SK-N-SH (cell line): ENCODE results near the gene ANKRD33B. TPM values are rescaled to one million over a fixed set of nuclear protein-coding genes. Genes with fewer than 3 reads are reported as not detected.

Experiments used
- CTCF ChIA-PET: fragments of 300-600, 350-600 bp; formaldehyde crosslinking; extraction: SDS; loops from one replicate; lab custom pipeline; 2021; lab: Yijun Ruan, JAX
- POLR2A ChIA-PET: fragments of 350-600 bp; sonication (Branson Sonifier 250); formaldehyde crosslinking; extraction: SDS; loops from one replicate; lab custom pipeline; 2020; ENCODE audit warnings: antibody characterized with exemption, inconsistent platforms; lab: Yijun Ruan, JAX
- DNase-seq: peaks from one replicate; pipeline ENCODE4 v3.0.0; 2012
- H2AFZ ChIP-seq: fragments of 200-600 bp; sonication (generic); 2 replicates; pipeline ENCODE4 v1.8.1; 2016; ENCODE audit warnings: antibody characterized with exemption, mild to moderate bottlenecking, low read depth
- H3F3A ChIP-seq: fragments of 200-600 bp; sonication (generic); replicated peaks from 2 replicates; pipeline ENCODE3; 2016; ENCODE audit warnings: antibody characterized with exemption, mild to moderate bottlenecking; ENCODE audit not compliant: insufficient read depth
- H3K27ac ChIP-seq, 2 experiments: fragments of 200-500 bp in 1 of 2; fragments of 200-600 bp in 1 of 2; sonication (Bioruptor generic) in 1 of 2; sonication (generic), shearing (Covaris generic) in 1 of 2; 2 replicates each; pipeline versions ENCODE4 v1.5.1 to v1.6.1; 2014 to 2016; ENCODE audit warnings: low read depth in 2 of 2, inconsistent platforms in 1 of 2, low read length in 1 of 2, mild to moderate bottlenecking in 1 of 2, mixed read lengths in 1 of 2
- H3K27me3 ChIP-seq: fragments of 200-600 bp; sonication (generic), shearing (Covaris generic); 2 replicates; pipeline ENCODE4 v1.6.1; 2016; ENCODE audit warnings: mixed run types; ENCODE audit not compliant: insufficient read depth
- H3K36me3 ChIP-seq, 2 experiments: fragments of 200-500 bp in 1 of 2; fragments of 200-600 bp in 1 of 2; sonication (Bioruptor generic) in 1 of 2; sonication (generic) in 1 of 2; replicated peaks in 1 of 2; 2 replicates each; pipeline versions ENCODE3 to v1.5.1; 2014 to 2016; ENCODE audit warnings: low read length in 1 of 2, mild to moderate bottlenecking in 1 of 2; ENCODE audit not compliant: insufficient read depth in 2 of 2, control insufficient read depth in 1 of 2
- H3K4me1 ChIP-seq, 2 experiments: fragments of 200-500 bp in 1 of 2; fragments of 200-600 bp in 1 of 2; sonication (Bioruptor generic) in 1 of 2; sonication (generic), shearing (Covaris generic) in 1 of 2; 2 replicates each; pipeline versions ENCODE4 v1.5.1 to v1.6.1; 2014 to 2016; ENCODE audit warnings: low read depth in 1 of 2, low read length in 1 of 2, mixed run types in 1 of 2; ENCODE audit not compliant: insufficient read depth in 2 of 2, control insufficient read depth in 1 of 2
- H3K4me2 ChIP-seq: fragments of 200-600 bp; sonication (generic), shearing (Covaris generic); 2 replicates; pipeline ENCODE4 v1.6.1; 2017; ENCODE audit warnings: mixed run types
- H3K4me3 ChIP-seq, 2 experiments: fragments of 200-500 bp in 1 of 2; fragments of 200-600 bp in 1 of 2; sonication (Bioruptor generic) in 1 of 2; sonication (generic), shearing (Covaris generic) in 1 of 2; 2 replicates each; pipeline versions ENCODE4 v1.5.1 to v1.8.1; 2014 to 2016; ENCODE audit warnings: low read depth in 2 of 2, inconsistent platforms in 1 of 2, low read length in 1 of 2, mild to moderate bottlenecking in 1 of 2, mixed read lengths in 1 of 2, moderate library complexity in 1 of 2
- H3K79me2 ChIP-seq: fragments of 200-600 bp; sonication (generic); 2 replicates; pipeline ENCODE4 v1.8.1; 2017; ENCODE audit warnings: mild to moderate bottlenecking; ENCODE audit not compliant: insufficient read depth
- H3K9ac ChIP-seq: fragments of 200-600 bp; sonication (generic); 2 replicates; pipeline ENCODE4 v1.6.1; 2017; ENCODE audit warnings: mixed run types
- H3K9me2 ChIP-seq: fragments of 200-600 bp; sonication (generic); 2 replicates; pipeline ENCODE4 v1.6.1; 2017; ENCODE audit warnings: mixed run types
- H3K9me3 ChIP-seq: fragments of 200-600 bp; sonication (generic); 2 replicates; pipeline ENCODE4 v1.6.1; 2017; ENCODE audit warnings: mixed run types, mild to moderate bottlenecking, moderate library complexity
- H4K20me1 ChIP-seq: fragments of 200-600 bp; sonication (generic); 2 replicates; pipeline ENCODE4 v1.6.1; 2017; ENCODE audit warnings: mild to moderate bottlenecking, mixed run types; ENCODE audit not compliant: insufficient read depth
- CHD2 ChIP-seq: fragments of 150-350 bp; IDR thresholded peaks from 2 replicates; pipeline ENCODE4 v1.6.1; 2018; ENCODE audit warnings: low read length; ENCODE audit not compliant: partially characterized antibody
- EP300 ChIP-seq, 2 experiments: IDR thresholded peaks; 2 replicates each; pipeline versions ENCODE4 v1.4.0 to v1.6.1; 2012; ENCODE audit warnings: borderline replicate concordance in 1 of 2, low read depth in 1 of 2, low read length in 1 of 2
- EZH2phosphoT487 ChIP-seq: fragments of 200-600 bp; sonication (generic); IDR thresholded peaks from 2 replicates; pipeline ENCODE4 v1.6.1; 2017; ENCODE audit warnings: low read depth, mixed run types, mild to moderate bottlenecking, antibody characterized with exemption, moderate library complexity, borderline replicate concordance
- FOSL2 ChIP-seq: IDR thresholded peaks from 2 replicates; pipeline ENCODE4 v1.4.0; 2012; ENCODE audit warnings: low read depth, mild to moderate bottlenecking, moderate library complexity, borderline replicate concordance
- GABPA ChIP-seq: IDR thresholded peaks from 2 replicates; pipeline ENCODE4 v1.4.0; 2012; ENCODE audit warnings: low read depth, mild to moderate bottlenecking
- GATA2 ChIP-seq: sonication (generic); formaldehyde crosslinking; IDR thresholded peaks from 2 replicates; pipeline ENCODE4 v1.5.0; 2020; ENCODE audit warnings: mild to moderate bottlenecking, missing genetic modification reagents
- IRF3 ChIP-seq: fragments of 150-350 bp; IDR thresholded peaks from 2 replicates; pipeline ENCODE4 v1.6.1; 2016; ENCODE audit warnings: mild to moderate bottlenecking, low read depth, low read length
- JUND ChIP-seq: IDR thresholded peaks from 2 replicates; pipeline ENCODE4 v1.4.0; 2012
- MAX ChIP-seq: IDR thresholded peaks from 2 replicates; pipeline ENCODE4 v1.4.0; 2012; ENCODE audit warnings: low read depth
- MXI1 ChIP-seq: IDR thresholded peaks from 2 replicates; pipeline ENCODE4 v1.6.1; 2012; ENCODE audit warnings: mild to moderate bottlenecking, low read depth, low read length, improper control_type of control experiment
- NRF1 ChIP-seq: IDR thresholded peaks from 2 replicates; pipeline ENCODE4 v1.6.1; 2012; ENCODE audit warnings: low read depth, mild to moderate bottlenecking, low read length
- POLR2AphosphoS5 ChIP-seq: IDR thresholded peaks from 2 replicates; pipeline ENCODE4 v1.6.1; 2012; ENCODE audit warnings: low read depth, low read length
- RCOR1 ChIP-seq: fragments of 150-350 bp; IDR thresholded peaks from 2 replicates; pipeline ENCODE4 v1.6.1; 2017; ENCODE audit warnings: antibody characterized with exemption, low read length
- REST ChIP-seq: IDR thresholded peaks from 2 replicates; pipeline ENCODE4 v1.6.1; 2012; ENCODE audit warnings: mild to moderate bottlenecking, low read depth, low read length, moderate library complexity
- RFX5 ChIP-seq: IDR thresholded peaks from 2 replicates; pipeline ENCODE4 v1.6.1; 2012; ENCODE audit warnings: mild to moderate bottlenecking, improper control_type of control experiment, low read length
- RXRA ChIP-seq: IDR thresholded peaks from 2 replicates; pipeline ENCODE4 v1.4.0; 2012; ENCODE audit warnings: low read depth, mild to moderate bottlenecking, borderline replicate concordance
- USF1 ChIP-seq: IDR thresholded peaks from 2 replicates; pipeline ENCODE4 v1.4.0; 2012; ENCODE audit warnings: low read depth, borderline replicate concordance
- USF2 ChIP-seq: fragments of 150-350 bp; IDR thresholded peaks from 2 replicates; pipeline ENCODE4 v1.6.1; 2017; ENCODE audit warnings: antibody characterized with exemption, low read length, low read depth, borderline replicate concordance
- WGBS: methylation state at CpG from one replicate; pipeline ENCODE4 v1.1.6; 2017; ENCODE audit warnings: low lambda C conversion rate; 5-methylcytosine and 5-hydroxymethylcytosine counted together
- polyA plus RNA-seq, 3 experiments: library from polyadenylated mRNA; depleted of rRNA; stranded (reverse); fragments of >200 nt; gene quantifications; 2 replicates each; pipeline ENCODE4 v1.2.3, GENCODE V29; 2012
- TF ChIP-seq, protein P1 (sequence below): IDR thresholded peaks from 2 replicates; pipeline ENCODE4 v1.4.0; 2012; ENCODE audit warnings: low read depth, borderline replicate concordance

ANKRD33B gene
- polyA plus RNA-seq, 1 of the 3 experiments (the other 2 are of a cell fraction) = 1.8 TPM

GRCh38 chr5:10700516-10700915 is 136.6 kb downstream of the ANKRD33B start:
- DNase-seq = no peak
- Histone ChIP-seq H3K9me3 (no peaks in the 10 kb centered on the region), H3K9ac (no peak overlapping the region), H3K79me2 (peaks cover 46% of the 10 kb centered on the region), H4K20me1 (peaks cover 16% of the 10 kb centered on the region), H2AFZ (no peak overlapping the region), H3K4me1 (peaks cover 30 to 32% of the 10 kb centered on the region in 2 experiments; a peak in 3 of 4 replicates), H3K4me2 (no peak overlapping the region), H3K4me3 (no peak overlapping the region), H3K27ac (no peak overlapping the region), H3K27me3 (no peaks in the 10 kb centered on the region), H3F3A (peaks cover 16% of the 10 kb centered on the region), H3K9me2 (no peaks in the 10 kb centered on the region), H3K36me3 (peaks cover 0 to 4% of the 10 kb centered on the region in 2 experiments)
- ChIA-PET POLR2A (no interaction called here), CTCF (interaction anchor here (1.2 to 3.7 kb wide), 3 partner anchors 9 to 102 kb away, joined by 3 to 25 read pairs (median 3); no protein-coding TSS in a partner anchor)
- no peak for TF ChIP-seq EP300 (IDR thresholded peaks at IDR 0.05; ENCODE audit: borderline replicate concordance in 1 of 2, low read depth in 1 of 2, low read length in 1 of 2)
- no peak for TF ChIP-seq RXRA
- TF ChIP-seq REST = no peak
- no peak for TF ChIP-seq POLR2AphosphoS5
- no peak for TF ChIP-seq CHD2
- no peak for TF ChIP-seq MXI1
- TF ChIP-seq RCOR1 = no peak
- TF ChIP-seq FOSL2 = no peak
- TF ChIP-seq USF2 = no peak
- no peak for TF ChIP-seq MAX
- TF ChIP-seq JUND = no peak
- TF ChIP-seq EZH2phosphoT487 = no peak
- TF ChIP-seq, protein P1, sequence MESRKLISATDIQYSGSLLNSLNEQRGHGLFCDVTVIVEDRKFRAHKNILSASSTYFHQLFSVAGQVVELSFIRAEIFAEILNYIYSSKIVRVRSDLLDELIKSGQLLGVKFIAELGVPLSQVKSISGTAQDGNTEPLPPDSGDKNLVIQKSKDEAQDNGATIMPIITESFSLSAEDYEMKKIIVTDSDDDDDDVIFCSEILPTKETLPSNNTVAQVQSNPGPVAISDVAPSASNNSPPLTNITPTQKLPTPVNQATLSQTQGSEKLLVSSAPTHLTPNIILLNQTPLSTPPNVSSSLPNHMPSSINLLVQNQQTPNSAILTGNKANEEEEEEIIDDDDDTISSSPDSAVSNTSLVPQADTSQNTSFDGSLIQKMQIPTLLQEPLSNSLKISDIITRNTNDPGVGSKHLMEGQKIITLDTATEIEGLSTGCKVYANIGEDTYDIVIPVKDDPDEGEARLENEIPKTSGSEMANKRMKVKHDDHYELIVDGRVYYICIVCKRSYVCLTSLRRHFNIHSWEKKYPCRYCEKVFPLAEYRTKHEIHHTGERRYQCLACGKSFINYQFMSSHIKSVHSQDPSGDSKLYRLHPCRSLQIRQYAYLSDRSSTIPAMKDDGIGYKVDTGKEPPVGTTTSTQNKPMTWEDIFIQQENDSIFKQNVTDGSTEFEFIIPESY = no peak
- TF ChIP-seq RFX5 = no peak
- TF ChIP-seq IRF3 = no peak
- TF ChIP-seq GATA2 (CRISPR knock-in tag) = no peak
- TF ChIP-seq GABPA = no peak
- TF ChIP-seq NRF1 = no peak
- no peak for TF ChIP-seq USF1
- 85% methylated on average over 4 of the region's 7 CpGs for WGBS
